WTC11 (cell line): ENCODE results near the gene EHD2.

Experiments used
- MAX ChIP-seq: sonication (generic); formaldehyde crosslinking; IDR thresholded peaks from 2 replicates; pipeline ENCODE4 v1.8.0; 2022; ENCODE audit warnings: mild to moderate bottlenecking, missing genetic modification reagents
- ZNF423 ChIP-seq: fragments of 250-450 bp; sonication (Bioruptor Pico); IDR thresholded peaks from 2 replicates; pipeline ENCODE4 v2.1.2; 2022; ENCODE audit warnings: mild to moderate bottlenecking, moderate library complexity
- ZNF512 ChIP-seq: sonication (generic); formaldehyde crosslinking; IDR thresholded peaks from 2 replicates; pipeline ENCODE4 v1.8.1; 2022; ENCODE audit warnings: missing genetic modification reagents, borderline replicate concordance
- ZNF671 ChIP-seq: fragments of 250-450 bp; sonication (Bioruptor Pico); IDR thresholded peaks from 2 replicates; pipeline ENCODE4 v1.8.0; 2021; ENCODE audit warnings: mild to moderate bottlenecking

GRCh38 chr19:47790398-47790814 lies 77.2 kb downstream of the EHD2 start:
- no peak for TF ChIP-seq ZNF671 (CRISPR knock-in tag)
- no peak for TF ChIP-seq MAX
- no peak for TF ChIP-seq ZNF512
- TF ChIP-seq ZNF423, result no peak
